GM19193 (cell line): Measurements from ENCODE around the gene GLRA2.

Experiments
- POLR2A ChIP-seq: IDR thresholded peaks from 4 replicates; pipeline ENCODE4 v1.6.1; 2011; ENCODE audit not compliant: insufficient read depth, insufficient read length; ENCODE audit errors: extremely low read depth

The GLRA2 gene

DNA sequence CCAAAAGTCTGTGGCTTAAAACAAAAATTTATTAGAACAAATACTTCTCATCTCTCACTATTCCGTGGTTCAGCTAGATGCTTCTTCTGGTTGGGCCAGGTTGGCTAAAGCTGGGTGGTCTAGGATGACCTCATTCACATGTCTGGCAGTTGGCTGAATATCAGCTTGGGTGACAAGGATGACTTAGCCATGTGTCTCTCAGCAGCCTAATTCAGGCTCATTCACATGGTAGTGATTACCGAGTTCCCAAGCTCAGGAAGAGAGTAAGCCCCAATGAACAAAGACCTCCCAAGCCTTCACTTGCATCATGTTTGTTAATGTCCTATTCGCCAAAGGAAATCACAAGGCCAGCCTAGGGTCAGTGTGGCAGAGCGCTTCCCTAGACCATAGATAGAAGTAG, 224.1 kb downstream of the GLRA2 start:
- TF ChIP-seq POLR2A: no peak

DNA sequence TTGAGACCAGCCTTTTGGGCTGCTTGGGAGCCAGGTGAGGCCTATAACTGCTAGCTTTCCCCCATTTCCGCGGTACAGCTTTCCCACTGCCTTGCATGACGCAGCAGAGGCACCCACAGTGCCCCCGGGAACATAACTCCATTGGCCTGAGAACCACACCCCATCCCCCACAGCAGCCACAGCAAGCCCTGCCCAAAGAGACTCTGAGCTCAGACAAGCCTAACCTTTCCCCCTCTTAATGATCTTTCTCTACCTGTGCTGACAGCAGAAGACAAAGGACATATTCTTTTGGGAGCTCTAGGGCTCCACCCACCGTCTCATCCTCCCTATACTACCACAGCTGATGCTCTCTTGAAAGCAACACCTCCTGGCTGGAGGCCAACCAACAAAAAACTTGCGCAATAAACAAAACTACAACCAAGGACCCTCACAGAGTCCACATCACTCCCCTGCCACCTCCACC, 228.7 kb downstream of the GLRA2 start:
- TF ChIP-seq POLR2A: no peak

DNA sequence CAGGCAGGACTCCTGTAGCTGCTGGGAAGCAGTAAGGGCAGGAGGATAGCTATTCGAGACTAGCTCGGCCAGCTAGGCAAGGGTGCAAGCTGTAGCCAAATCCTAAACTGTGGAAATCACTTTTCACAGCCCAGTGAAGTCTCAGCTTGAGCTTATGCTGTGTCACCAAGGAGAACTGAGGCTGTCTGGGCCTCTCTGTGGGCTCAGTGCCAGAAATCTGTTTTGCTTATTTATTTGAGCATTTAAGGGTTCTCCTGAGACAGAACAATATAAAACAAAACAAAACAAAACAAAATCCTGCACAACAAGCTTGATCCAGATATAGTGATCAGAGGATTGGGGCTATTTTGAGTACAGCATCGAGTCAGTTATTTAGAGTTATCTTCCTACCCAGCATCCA, 246.1 kb downstream of the GLRA2 start:
- TF ChIP-seq POLR2A: no peak

DNA sequence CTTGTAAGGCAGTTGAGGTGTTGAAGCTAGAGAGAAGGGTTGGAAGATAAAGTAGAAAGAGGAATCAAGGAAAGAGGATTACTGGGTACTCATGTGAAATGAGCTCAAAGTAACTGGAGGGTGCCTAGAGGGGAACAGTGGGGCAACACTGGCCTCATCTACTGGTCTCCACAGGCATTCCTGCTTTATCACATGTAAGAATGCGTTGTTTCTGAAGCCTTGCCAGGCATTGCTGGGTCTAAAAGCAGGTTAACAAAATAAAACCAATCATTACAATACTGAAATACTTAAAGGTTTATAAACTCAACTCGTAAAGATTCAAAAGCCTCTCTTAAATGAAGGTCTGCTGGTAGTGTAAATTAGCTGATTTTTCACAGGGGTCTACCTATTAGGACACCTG, 247.6 kb downstream of the GLRA2 start:
- TF ChIP-seq POLR2A: no peak

DNA sequence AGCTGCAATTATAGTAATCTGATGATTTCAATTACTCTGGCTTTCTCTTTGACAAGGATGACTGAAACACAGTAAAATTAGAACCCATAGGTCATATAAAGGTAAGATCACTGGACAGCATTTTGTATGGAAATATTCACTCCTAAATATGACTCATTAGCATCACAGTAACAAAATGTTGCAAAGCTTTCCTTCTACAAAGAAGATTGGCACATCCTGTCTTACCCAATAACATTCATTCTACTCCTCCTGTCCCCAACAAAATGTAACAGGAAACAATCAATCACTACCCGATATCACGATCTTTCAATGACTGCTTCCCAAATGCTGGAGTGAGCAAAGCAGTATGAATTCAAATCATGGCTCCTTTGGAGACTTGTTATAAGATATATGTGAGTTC, 248.2 kb downstream of the GLRA2 start:
- no peak for TF ChIP-seq POLR2A

DNA sequence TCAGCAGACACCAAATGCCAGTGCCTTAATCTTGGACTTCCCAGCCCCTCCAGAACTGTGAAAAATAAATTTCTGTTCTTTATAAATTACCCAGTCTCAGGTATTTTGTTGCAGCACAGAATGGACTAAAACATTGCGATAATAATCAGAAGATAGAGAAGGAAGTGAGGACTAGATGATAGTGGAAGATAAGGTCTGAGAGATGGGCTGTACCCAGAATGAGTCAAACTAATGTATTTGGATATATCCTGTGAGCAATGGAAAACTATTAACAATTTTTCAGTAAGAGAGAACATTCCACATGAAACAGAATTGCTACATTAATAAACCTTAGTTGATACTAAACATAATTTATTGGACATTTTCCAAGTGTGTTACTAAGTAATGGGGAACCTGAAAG, 250.2 kb downstream of the GLRA2 start:
- TF ChIP-seq POLR2A: no peak
